Vagina (tissue), 2 donors: Measurements from ENCODE around the gene STX1A.

ENCODE experiments used
- CTCF ChIP-seq, 3 experiments: fragments of 450-650 bp in 2 of 3; fragments of 200-600 bp in 1 of 3; sonication (generic) in 1 of 3; IDR thresholded peaks; one replicate each; pipeline ENCODE4 v1.5.1; 2017 to 2019; ENCODE audit warnings: antibody characterized with exemption in 3 of 3, mild to moderate bottlenecking in 2 of 3, moderate library complexity in 2 of 3
- POLR2A ChIP-seq, 2 donors: fragments of 450-650 bp; IDR thresholded peaks; one replicate each; pipeline ENCODE4 v1.6.1; 2017; ENCODE audit warnings: antibody characterized with exemption in 2 of 2, mild to moderate bottlenecking in 2 of 2, moderate library complexity in 2 of 2
- POLR2AphosphoS5 ChIP-seq, 2 donors: sonication (generic); formaldehyde crosslinking; IDR thresholded peaks; one replicate each; pipeline ENCODE4 v1.9.0; 2017; ENCODE audit warnings: antibody characterized with exemption in 2 of 2, mild to moderate bottlenecking in 2 of 2, low read depth in 1 of 2; ENCODE audit not compliant: insufficient read depth in 1 of 2

GRCh38 chr7:73735528-73735905 is 16.0 kb upstream of the STX1A start:
- TF ChIP-seq CTCF (IDR thresholded peaks at IDR 0.05) (no peak), POLR2AphosphoS5 (IDR thresholded peaks at IDR 0.05; ENCODE audit: insufficient read depth in 1 of 2, low read depth in 1 of 2) (no peak), POLR2A (IDR thresholded peaks at IDR 0.05) (no peak)
